ENCODE data around the gene ENTPD5. TPM values are rescaled to one million over a fixed set of nuclear protein-coding genes. Genes with fewer than 3 reads are reported as not detected.
"Not testable (repeated sequence)": the region's sequence is repeated elsewhere in the genome, so short reads cannot be mapped to it uniquely, and the experiment has no call there.

The ENTPD5 gene
- total RNA-seq, 2 experiments from 2014 or later = 7.5 to 18.1 TPM

- Histone ChIP-seq H2AFZ (ENCODE audit: low read length) (no peak overlapping the region), H3K4me1 (ENCODE audit: insufficient read depth, low read length, poor library complexity, severe bottlenecking) (peaks cover 16% of the 10 kb centered on the region), H3K27ac (ENCODE audit: low read depth, low read length, poor library complexity, severe bottlenecking) (no peak overlapping the region), H4K20me1 (ENCODE audit: insufficient read depth, low read length) (no peaks in the 10 kb centered on the region), H3K9me2 (ENCODE audit: insufficient read depth, low read length) (no peaks in the 10 kb centered on the region), H3K4me3 (ENCODE audit: low read depth, low read length, poor library complexity, severe bottlenecking) (no peak overlapping the region), H3K36me3 (ENCODE audit: insufficient read depth, low read length) (no peaks in the 10 kb centered on the region), H3K4me2 (ENCODE audit: low read length) (no peak overlapping the region), H3K79me2 (ENCODE audit: insufficient read depth, low read depth, low read length) (no peaks in the 10 kb centered on the region), H3K9me3 (ENCODE audit: low read length) (no peaks in the 10 kb centered on the region)
- BruUV-seq (replicated peaks) = TSS peak; percentile 33
- intact Hi-C loops (cut with micrococcal nuclease; ENCODE audit: unreplicated experiment) = no loop called here
- ChIA-PET CTCF (ENCODE audit: unreplicated experiment) (no interaction called here), POLR2A (interaction anchor here (0.6 kb wide), 2 partner anchors 18 to 893 kb away, joined by 3 to 4 read pairs; no protein-coding TSS in a partner anchor)
- no peak for TF ChIP-seq EZH2phosphoT487 (IDR thresholded peaks at IDR 0.05; ENCODE audit: borderline replicate concordance, low read depth, low read length)
- TF ChIP-seq, protein P1, sequence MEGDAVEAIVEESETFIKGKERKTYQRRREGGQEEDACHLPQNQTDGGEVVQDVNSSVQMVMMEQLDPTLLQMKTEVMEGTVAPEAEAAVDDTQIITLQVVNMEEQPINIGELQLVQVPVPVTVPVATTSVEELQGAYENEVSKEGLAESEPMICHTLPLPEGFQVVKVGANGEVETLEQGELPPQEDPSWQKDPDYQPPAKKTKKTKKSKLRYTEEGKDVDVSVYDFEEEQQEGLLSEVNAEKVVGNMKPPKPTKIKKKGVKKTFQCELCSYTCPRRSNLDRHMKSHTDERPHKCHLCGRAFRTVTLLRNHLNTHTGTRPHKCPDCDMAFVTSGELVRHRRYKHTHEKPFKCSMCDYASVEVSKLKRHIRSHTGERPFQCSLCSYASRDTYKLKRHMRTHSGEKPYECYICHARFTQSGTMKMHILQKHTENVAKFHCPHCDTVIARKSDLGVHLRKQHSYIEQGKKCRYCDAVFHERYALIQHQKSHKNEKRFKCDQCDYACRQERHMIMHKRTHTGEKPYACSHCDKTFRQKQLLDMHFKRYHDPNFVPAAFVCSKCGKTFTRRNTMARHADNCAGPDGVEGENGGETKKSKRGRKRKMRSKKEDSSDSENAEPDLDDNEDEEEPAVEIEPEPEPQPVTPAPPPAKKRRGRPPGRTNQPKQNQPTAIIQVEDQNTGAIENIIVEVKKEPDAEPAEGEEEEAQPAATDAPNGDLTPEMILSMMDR (conservative IDR thresholded peaks at IDR 0.05; ENCODE audit: low read length) = no peak
- no peak for DNase-seq (ENCODE audit: low spot score)
Observed at GRCh38 chr14:73995977-73996378, 23.1 kb downstream of the ENTPD5 start.

DNA sequence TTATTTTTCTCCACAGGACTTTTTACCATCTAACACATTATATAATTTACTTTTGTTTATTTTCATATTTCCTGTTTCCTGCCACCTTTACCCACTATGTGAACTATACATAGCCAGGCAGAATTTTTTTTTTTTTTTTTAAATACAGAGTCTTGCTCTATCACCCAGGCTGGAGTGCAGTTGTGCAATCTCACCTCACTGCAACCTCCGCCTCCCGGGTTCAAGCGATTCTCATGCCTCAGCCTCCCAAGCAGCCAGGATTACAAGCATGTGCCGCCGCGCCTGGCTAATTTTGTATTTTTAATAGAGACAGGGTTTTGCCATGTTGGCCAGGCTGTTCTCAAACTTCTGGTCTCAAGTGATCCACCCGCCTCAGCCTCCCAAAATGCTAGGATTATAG lies 24.2 kb downstream of the ENTPD5 start:
- Histone ChIP-seq H3K4me2 (ENCODE audit: low read length) (peak overlapping the region; percentile 54), H3K27ac (ENCODE audit: low read depth, low read length, poor library complexity, severe bottlenecking) (peak overlapping the region; percentile 11), H2AFZ (ENCODE audit: low read length) (peak overlapping the region; percentile 68; the same call in 1 of the 2 replicates), H3K4me1 (ENCODE audit: insufficient read depth, low read length, poor library complexity, severe bottlenecking) (peaks cover 16% of the 10 kb centered on the region)
- POLR2A ChIA-PET = interaction anchor here (0.7 kb wide), 1 partner anchor 732 kb away, joined by 4 read pairs; no protein-coding TSS in a partner anchor
- H3K9me2 ChIP-seq (ENCODE audit: insufficient read depth, low read length); H4K20me1 ChIP-seq (ENCODE audit: insufficient read depth, low read length); H3K9me3 ChIP-seq (ENCODE audit: low read length); BruUV-seq (replicated peaks); H3K79me2 ChIP-seq (ENCODE audit: insufficient read depth, low read depth, low read length); intact Hi-C loops (cut with micrococcal nuclease; ENCODE audit: unreplicated experiment); CTCF ChIA-PET (ENCODE audit: unreplicated experiment); H3K36me3 ChIP-seq (ENCODE audit: insufficient read depth, low read length); H3K4me3 ChIP-seq (ENCODE audit: low read depth, low read length, poor library complexity, severe bottlenecking): not testable (repeated sequence)
- peak; percentile 1 for DNase-seq (ENCODE audit: low spot score)

- H3K36me3 ChIP-seq (ENCODE audit: insufficient read depth, low read length) = no peaks in the 10 kb centered on the region
- H3K4me1 ChIP-seq (ENCODE audit: insufficient read depth, low read length, poor library complexity, severe bottlenecking) = peaks cover 16% of the 10 kb centered on the region
- H3K9me3 ChIP-seq (ENCODE audit: low read length) = no peaks in the 10 kb centered on the region
- no peak overlapping the region for H3K4me2 ChIP-seq (ENCODE audit: low read length)
- ChIA-PET CTCF (ENCODE audit: unreplicated experiment) (no interaction called here), POLR2A (interaction anchor here (0.7 kb wide), 1 partner anchor 513 kb away, joined by 8 read pairs; no protein-coding TSS in a partner anchor)
- H4K20me1 ChIP-seq (ENCODE audit: insufficient read depth, low read length) = no peaks in the 10 kb centered on the region
- DNase-seq (ENCODE audit: low spot score) = no peak
- BruUV-seq (replicated peaks) = no TSS peak
- H3K4me3 ChIP-seq (ENCODE audit: low read depth, low read length, poor library complexity, severe bottlenecking) = no peak overlapping the region
- TF ChIP-seq, protein P1 (conservative IDR thresholded peaks at IDR 0.05; ENCODE audit: low read length) = no peak
- no peak for TF ChIP-seq EZH2phosphoT487 (IDR thresholded peaks at IDR 0.05; ENCODE audit: borderline replicate concordance, low read depth, low read length)
- intact Hi-C loops (cut with micrococcal nuclease; ENCODE audit: unreplicated experiment) = no loop called here
- no peak overlapping the region for H3K27ac ChIP-seq (ENCODE audit: low read depth, low read length, poor library complexity, severe bottlenecking)
- no peaks in the 10 kb centered on the region for H3K79me2 ChIP-seq (ENCODE audit: insufficient read depth, low read depth, low read length)
- no peaks in the 10 kb centered on the region for H3K9me2 ChIP-seq (ENCODE audit: insufficient read depth, low read length)
- no peak overlapping the region for H2AFZ ChIP-seq (ENCODE audit: low read length)
Observed at GRCh38 chr14:73991092-73991491, 28.0 kb downstream of the ENTPD5 start.

- H3K4me3 ChIP-seq (ENCODE audit: low read depth, low read length, poor library complexity, severe bottlenecking); intact Hi-C loops (cut with micrococcal nuclease; ENCODE audit: unreplicated experiment); H3K36me3 ChIP-seq (ENCODE audit: insufficient read depth, low read length); H3K9me3 ChIP-seq (ENCODE audit: low read length); DNase-seq (ENCODE audit: low spot score); POLR2A ChIA-PET; BruUV-seq (replicated peaks); H3K27ac ChIP-seq (ENCODE audit: low read depth, low read length, poor library complexity, severe bottlenecking); H3K79me2 ChIP-seq (ENCODE audit: insufficient read depth, low read depth, low read length); CTCF ChIA-PET (ENCODE audit: unreplicated experiment); H3K4me2 ChIP-seq (ENCODE audit: low read length); H4K20me1 ChIP-seq (ENCODE audit: insufficient read depth, low read length); H3K9me2 ChIP-seq (ENCODE audit: insufficient read depth, low read length); H2AFZ ChIP-seq (ENCODE audit: low read length); H3K4me1 ChIP-seq (ENCODE audit: insufficient read depth, low read length, poor library complexity, severe bottlenecking): not testable (repeated sequence)
Observed at GRCh38 chr14:73988656-73989055, 30.4 kb downstream of the ENTPD5 start.

All from OCI-LY7 (cell line).